Tibial nerve (tissue), 4 donors: Measurements from ENCODE around the gene CCL22.

Experiments used
- EP300 ChIP-seq, 2 donors: sonication (generic); formaldehyde crosslinking; IDR thresholded peaks; one replicate each; pipeline ENCODE4 v1.6.1; 2017; ENCODE audit warnings: antibody characterized with exemption in 2 of 2, mild to moderate bottlenecking in 1 of 2
- POLR2A ChIP-seq, 2 donors: fragments of 450-650 bp; IDR thresholded peaks; one replicate each; pipeline ENCODE4 v1.6.1; 2017; ENCODE audit warnings: antibody characterized with exemption in 2 of 2, mild to moderate bottlenecking in 2 of 2, moderate library complexity in 2 of 2
- TF ChIP-seq, protein P1 (sequence below), 5 experiments: fragments of 200-600 bp in 3 of 5; fragments of 450-650 bp in 2 of 5; sonication (generic) in 3 of 5; IDR thresholded peaks; one replicate each; pipeline ENCODE4 v1.5.1; 2016 to 2019; ENCODE audit warnings: antibody characterized with exemption in 5 of 5, mild to moderate bottlenecking in 3 of 5, moderate library complexity in 2 of 5

DNA sequence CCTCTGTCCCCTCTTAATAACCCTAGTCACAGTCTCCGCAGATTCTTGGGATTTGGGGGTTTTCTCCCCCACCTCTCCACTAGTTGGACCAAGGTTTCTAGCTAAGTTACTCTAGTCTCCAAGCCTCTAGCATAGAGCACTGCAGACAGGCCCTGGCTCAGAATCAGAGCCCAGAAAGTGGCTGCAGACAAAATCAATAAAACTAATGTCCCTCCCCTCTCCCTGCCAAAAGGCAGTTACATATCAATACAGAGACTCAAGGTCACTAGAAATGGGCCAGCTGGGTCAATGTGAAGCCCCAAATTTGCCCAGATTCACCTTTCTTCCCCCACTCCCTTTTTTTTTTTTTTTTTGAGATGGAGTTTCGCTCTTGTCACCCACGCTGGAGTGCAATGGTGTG lies 5.6 kb downstream of the CCL22 start:
- TF ChIP-seq, protein P1, sequence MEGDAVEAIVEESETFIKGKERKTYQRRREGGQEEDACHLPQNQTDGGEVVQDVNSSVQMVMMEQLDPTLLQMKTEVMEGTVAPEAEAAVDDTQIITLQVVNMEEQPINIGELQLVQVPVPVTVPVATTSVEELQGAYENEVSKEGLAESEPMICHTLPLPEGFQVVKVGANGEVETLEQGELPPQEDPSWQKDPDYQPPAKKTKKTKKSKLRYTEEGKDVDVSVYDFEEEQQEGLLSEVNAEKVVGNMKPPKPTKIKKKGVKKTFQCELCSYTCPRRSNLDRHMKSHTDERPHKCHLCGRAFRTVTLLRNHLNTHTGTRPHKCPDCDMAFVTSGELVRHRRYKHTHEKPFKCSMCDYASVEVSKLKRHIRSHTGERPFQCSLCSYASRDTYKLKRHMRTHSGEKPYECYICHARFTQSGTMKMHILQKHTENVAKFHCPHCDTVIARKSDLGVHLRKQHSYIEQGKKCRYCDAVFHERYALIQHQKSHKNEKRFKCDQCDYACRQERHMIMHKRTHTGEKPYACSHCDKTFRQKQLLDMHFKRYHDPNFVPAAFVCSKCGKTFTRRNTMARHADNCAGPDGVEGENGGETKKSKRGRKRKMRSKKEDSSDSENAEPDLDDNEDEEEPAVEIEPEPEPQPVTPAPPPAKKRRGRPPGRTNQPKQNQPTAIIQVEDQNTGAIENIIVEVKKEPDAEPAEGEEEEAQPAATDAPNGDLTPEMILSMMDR (IDR thresholded peaks at IDR 0.05): no peak
- TF ChIP-seq POLR2A (IDR thresholded peaks at IDR 0.05): no peak
- TF ChIP-seq EP300 (IDR thresholded peaks at IDR 0.05): no peak
